Measurements from ENCODE around the gene CPSF7. TPM values are rescaled to one million over a fixed set of nuclear protein-coding genes. Genes with fewer than 3 reads are reported as not detected.

The CPSF7 gene
- total and polyA plus RNA-seq, 4 donors: 12.5 to 23.7 (median 22.2) TPM

- Histone ChIP-seq H3K27ac (ENCODE audit: low read depth in 1 of 2, low read length in 2 of 2) (no peak overlapping the region), H3K9ac (ENCODE audit: low read depth in 1 of 2, low read length in 2 of 2) (no peak overlapping the region), H3K4me1 (ENCODE audit: control insufficient read depth in 4 of 4, insufficient read depth in 4 of 4, low read length in 3 of 4) (peaks cover 2 to 24% (median 16%) of the 10 kb centered on the region in 4 donors), H3K4me3 (ENCODE audit: low read depth in 1 of 3, low read length in 3 of 3) (no peak overlapping the region), H3K9me3 (ENCODE audit: control insufficient read depth in 4 of 4, low read length in 3 of 4) (no peaks in the 10 kb centered on the region), H3K36me3 (ENCODE audit: control insufficient read depth in 4 of 4, insufficient read depth in 3 of 4, low read depth in 1 of 4, low read length in 3 of 4) (peaks cover 0 to 6% (median 2%) of the 10 kb centered on the region in 4 donors), H3K27me3 (ENCODE audit: control insufficient read depth in 4 of 4, insufficient read depth in 4 of 4, low read length in 3 of 4) (no peaks in the 10 kb centered on the region)
- no peak for DNase-seq (ENCODE audit: low spot score)
- TF ChIP-seq NR2F2 (IDR thresholded peaks at IDR 0.05) (no peak), GABPA (IDR thresholded peaks at IDR 0.05 in 1 of 2, conservative IDR thresholded peaks at IDR 0.05 in 1 of 2) (no peak), SP1 (IDR thresholded peaks at IDR 0.05) (no peak), ATF3 (IDR thresholded peaks at IDR 0.05) (no peak), REST (IDR thresholded peaks at IDR 0.05) (no peak), CTCF (IDR thresholded peaks at IDR 0.05; ENCODE audit: low read depth, low read length, missing input control) (no peak), RXRA (IDR thresholded peaks at IDR 0.05) (no peak), EGR1 (IDR thresholded peaks at IDR 0.05; ENCODE audit: low read depth in 2 of 2) (no peak), MAX (IDR thresholded peaks at IDR 0.05) (no peak), RAD21 (IDR thresholded peaks at IDR 0.05) (no peak), FOXA1 (IDR thresholded peaks at IDR 0.05) (no peak), HNF4G (IDR thresholded peaks at IDR 0.05) (no peak), YY1 (IDR thresholded peaks at IDR 0.05) (no peak)
- WGBS: 84% methylated on average over 6 of the region's 6 CpGs
Observed at GRCh38 chr11:61359516-61359915, 70.3 kb downstream of the CPSF7 start.

- H3K9ac ChIP-seq (ENCODE audit: low read depth in 1 of 2, low read length in 2 of 2): no peak overlapping the region
- peaks cover 2 to 25% (median 14%) of the 10 kb centered on the region in 4 donors for H3K4me1 ChIP-seq (ENCODE audit: control insufficient read depth in 4 of 4, insufficient read depth in 4 of 4, low read length in 3 of 4)
- H3K27ac ChIP-seq (ENCODE audit: low read depth in 1 of 2, low read length in 2 of 2): no peak overlapping the region
- 98% methylated on average over 11 of the region's 11 CpGs for WGBS
- DNase-seq (ENCODE audit: low spot score): no peak
- no peaks in the 10 kb centered on the region for H3K27me3 ChIP-seq (ENCODE audit: control insufficient read depth in 4 of 4, insufficient read depth in 4 of 4, low read length in 3 of 4)
- H3K36me3 ChIP-seq (ENCODE audit: control insufficient read depth in 4 of 4, insufficient read depth in 3 of 4, low read depth in 1 of 4, low read length in 3 of 4): peaks cover 0 to 3% (median 0%) of the 10 kb centered on the region in 4 donors
- no peaks in the 10 kb centered on the region for H3K9me3 ChIP-seq (ENCODE audit: control insufficient read depth in 4 of 4, low read length in 3 of 4)
- H3K4me3 ChIP-seq (ENCODE audit: low read depth in 1 of 3, low read length in 3 of 3): no peak overlapping the region
- TF ChIP-seq NR2F2 (IDR thresholded peaks at IDR 0.05) (no peak), FOXA2 (IDR thresholded peaks at IDR 0.05) (no peak), ZBTB33 (IDR thresholded peaks at IDR 0.05) (no peak), REST (IDR thresholded peaks at IDR 0.05) (no peak), JUND (IDR thresholded peaks at IDR 0.05) (no peak)
Observed at GRCh38 chr11:61358566-61358965, 71.2 kb downstream of the CPSF7 start.

Data from liver (tissue), 9 donors.